HEK293T (cell line): ENCODE measurements around the gene UNC119B.

Experiments used
- CTCF ChIA-PET: fragments of 350-600 bp; formaldehyde crosslinking; extraction: SDS; loops from one replicate; lab custom pipeline; 2021; ENCODE audit warnings: antibody characterized with exemption, inconsistent platforms; lab: Yijun Ruan, JAX
- POLR2A ChIA-PET: fragments of 350-600 bp; formaldehyde crosslinking; extraction: SDS; loops from one replicate; lab custom pipeline; 2020; ENCODE audit warnings: antibody characterized with exemption, inconsistent platforms; lab: Yijun Ruan, JAX
- DNase-seq: peaks from one replicate; pipeline ENCODE4 v3.0.0; 2012; ENCODE audit warnings: mixed read lengths; ENCODE audit errors: extremely low spot score
- ARNT ChIP-seq: fragments of 450-650 bp; IDR thresholded peaks from 2 replicates; pipeline ENCODE4 v1.6.1; 2017; ENCODE audit warnings: mild to moderate bottlenecking
- BHLHE40 ChIP-seq: fragments of 450-650 bp; IDR thresholded peaks from 2 replicates; pipeline ENCODE4 v1.6.1; 2016; ENCODE audit warnings: mild to moderate bottlenecking, moderate library complexity, borderline replicate concordance
- CTBP1 ChIP-seq: fragments of 450-650 bp; IDR thresholded peaks from 2 replicates; pipeline ENCODE4 v1.6.1; 2016; ENCODE audit warnings: borderline replicate concordance
- ELF4 ChIP-seq: fragments of 450-650 bp; IDR thresholded peaks from 2 replicates; pipeline ENCODE4 v1.6.1; 2017; ENCODE audit warnings: antibody characterized with exemption
- FOXA1 ChIP-seq: fragments of 450-650 bp; IDR thresholded peaks from 2 replicates; pipeline ENCODE4 v1.6.1; 2016; ENCODE audit warnings: mild to moderate bottlenecking
- FOXK2 ChIP-seq: fragments of 450-650 bp; IDR thresholded peaks from 2 replicates; pipeline ENCODE4 v1.6.1; 2016; ENCODE audit warnings: mild to moderate bottlenecking
- FOXM1 ChIP-seq: fragments of 450-650 bp; IDR thresholded peaks from 2 replicates; pipeline ENCODE4 v1.6.1; 2017; ENCODE audit warnings: mild to moderate bottlenecking, borderline replicate concordance
- HDGF ChIP-seq: fragments of 450-650 bp; IDR thresholded peaks from 2 replicates; pipeline ENCODE4 v1.6.1; 2017; ENCODE audit warnings: antibody characterized with exemption, borderline replicate concordance
- L3MBTL2 ChIP-seq: fragments of 450-650 bp; conservative IDR thresholded peaks from 2 replicates; pipeline ENCODE4 v1.6.1; 2016; ENCODE audit warnings: mild to moderate bottlenecking
- LEF1 ChIP-seq: fragments of 450-650 bp; IDR thresholded peaks from 2 replicates; pipeline ENCODE4 v1.6.1; 2017; ENCODE audit warnings: mild to moderate bottlenecking, borderline replicate concordance
- NFRKB ChIP-seq: fragments of 450-650 bp; IDR thresholded peaks from 2 replicates; pipeline ENCODE4 v1.6.1; 2016; ENCODE audit warnings: mild to moderate bottlenecking, moderate library complexity
- SP1 ChIP-seq: fragments of 450-650 bp; IDR thresholded peaks from 2 replicates; pipeline ENCODE4 v1.6.1; 2017
- SUZ12 ChIP-seq: fragments of 450-650 bp; IDR thresholded peaks from 2 replicates; pipeline ENCODE4 v1.6.1; 2016; ENCODE audit warnings: mild to moderate bottlenecking
- TARDBP ChIP-seq: fragments of 450-650 bp; IDR thresholded peaks from 2 replicates; pipeline ENCODE4 v1.6.1; 2016
- ZNF384 ChIP-seq: fragments of 450-650 bp; IDR thresholded peaks from 2 replicates; pipeline ENCODE4 v1.6.1; 2016
- TF ChIP-seq, protein P1 (sequence below): fragments of 450-650 bp; IDR thresholded peaks from 2 replicates; pipeline ENCODE4 v1.6.1; 2016

UNC119B gene

GRCh38 chr12:120762086-120762485 lies 51.8 kb downstream of the UNC119B start:
- ChIA-PET POLR2A (interaction anchor here (0.6 to 0.7 kb wide), 3 partner anchors 36 to 149 kb away, joined by 3 read pairs; no protein-coding TSS in a partner anchor), CTCF (interaction anchor here (1.2 kb wide), 1 partner anchor 19 kb away, joined by 3 read pairs; no protein-coding TSS in a partner anchor)
- TF ChIP-seq TARDBP, result no peak
- TF ChIP-seq CTBP1, result no peak
- TF ChIP-seq BHLHE40, result no peak
- no peak for TF ChIP-seq ELF4
- no peak for TF ChIP-seq FOXK2
- no peak for TF ChIP-seq ZNF384
- TF ChIP-seq, protein P1, sequence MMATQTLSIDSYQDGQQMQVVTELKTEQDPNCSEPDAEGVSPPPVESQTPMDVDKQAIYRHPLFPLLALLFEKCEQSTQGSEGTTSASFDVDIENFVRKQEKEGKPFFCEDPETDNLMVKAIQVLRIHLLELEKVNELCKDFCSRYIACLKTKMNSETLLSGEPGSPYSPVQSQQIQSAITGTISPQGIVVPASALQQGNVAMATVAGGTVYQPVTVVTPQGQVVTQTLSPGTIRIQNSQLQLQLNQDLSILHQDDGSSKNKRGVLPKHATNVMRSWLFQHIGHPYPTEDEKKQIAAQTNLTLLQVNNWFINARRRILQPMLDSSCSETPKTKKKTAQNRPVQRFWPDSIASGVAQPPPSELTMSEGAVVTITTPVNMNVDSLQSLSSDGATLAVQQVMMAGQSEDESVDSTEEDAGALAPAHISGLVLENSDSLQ, result no peak
- TF ChIP-seq ARNT, result no peak
- no peak for TF ChIP-seq HDGF
- no peak for DNase-seq

GRCh38 chr12:120763250-120763649 lies 53.0 kb downstream of the UNC119B start:
- no peak for DNase-seq
- ChIA-PET POLR2A (no interaction called here), CTCF (interaction anchor here (0.8 kb wide), 1 partner anchor 9 kb away, joined by 3 read pairs; no protein-coding TSS in a partner anchor)
- no peak for TF ChIP-seq L3MBTL2

GRCh38 chr12:120764816-120765215 lies 54.6 kb downstream of the UNC119B start:
- CTCF ChIA-PET, result no interaction called here
- TF ChIP-seq LEF1 (no peak), FOXK2 (no peak), TARDBP (no peak), CTBP1 (no peak), FOXA1 (no peak), HDGF (no peak), FOXM1 (no peak), ZNF384 (no peak), SUZ12 (no peak), NFRKB (no peak), ARNT (no peak), SP1 (no peak), ELF4 (no peak), L3MBTL2 (no peak), BHLHE40 (no peak)
- TF ChIP-seq, protein P1, result no peak
- POLR2A ChIA-PET, result no interaction called here
- DNase-seq, result no peak

GRCh38 chr12:120766566-120766965 lies 56.3 kb downstream of the UNC119B start:
- TF ChIP-seq SUZ12 (no peak), FOXK2 (no peak), FOXA1 (no peak), CTBP1 (no peak), SP1 (no peak), LEF1 (no peak), FOXM1 (no peak), TARDBP (no peak), HDGF (no peak)
- ChIA-PET CTCF (interaction anchor here (0.5 kb wide), 1 partner anchor 100 kb away, joined by 3 read pairs; no protein-coding TSS in a partner anchor), POLR2A (no interaction called here)
- no peak for DNase-seq

GRCh38 chr12:120767071-120768024 lies 57.1 kb downstream of the UNC119B start:
- POLR2A ChIA-PET, result no interaction called here
- TF ChIP-seq ARNT (no peak), ELF4 (no peak), FOXM1 (no peak), L3MBTL2 (no peak), CTBP1 (no peak)
- no peak for DNase-seq
- CTCF ChIA-PET, result interaction anchor here (0.6 kb wide), 1 partner anchor 70 kb away, joined by 11 read pairs; no protein-coding TSS in a partner anchor

- no peak for TF ChIP-seq L3MBTL2
- TF ChIP-seq SUZ12, result no peak
- no peak for TF ChIP-seq TARDBP
- no peak for TF ChIP-seq HDGF
- TF ChIP-seq CTBP1, result no peak
- no peak for TF ChIP-seq FOXM1
- no peak for TF ChIP-seq SP1
- no peak for TF ChIP-seq ELF4
- TF ChIP-seq ARNT, result no peak
- no peak for TF ChIP-seq NFRKB
- TF ChIP-seq, protein P1, result no peak
- TF ChIP-seq BHLHE40, result no peak
- no peak for TF ChIP-seq ZNF384
- no peak for TF ChIP-seq FOXA1
- no peak for TF ChIP-seq FOXK2
- TF ChIP-seq LEF1, result no peak
- CTCF ChIA-PET, result interaction anchor here (0.7 kb wide), 1 partner anchor 29 kb away, joined by 4 read pairs; no protein-coding TSS in a partner anchor
Observed at GRCh38 chr12:120771097-120771496, 60.8 kb downstream of the UNC119B start.

More at GRCh38 chr12:120771097-120771496, 60.8 kb downstream of the UNC119B start:
- no peak for DNase-seq
- POLR2A ChIA-PET, result no interaction called here
